MCF 10A (cell line): Measurements from ENCODE around the gene MGAT4A. TPM values are rescaled to one million over a fixed set of nuclear protein-coding genes. Genes with fewer than 3 reads are reported as not detected.

ENCODE experiments used
- BruUV-seq: library from RNA; stranded (reverse); fragments of 400-500 nt; replicated peaks from 2 replicates; lab custom pipeline; 2021; lab: Mats Ljungman, UMichigan
- CTCF ChIA-PET: fragments of 300-600 bp; sonication (Branson Sonifier 250); formaldehyde crosslinking; extraction: SDS; loops from one replicate; lab custom pipeline; 2021; ENCODE audit warnings: antibody characterized with exemption, inconsistent platforms; lab: Yijun Ruan, JAX
- POLR2A ChIA-PET: fragments of 300-600, 350-650 bp; sonication (Branson Sonifier 250); formaldehyde crosslinking; extraction: SDS; loops from one replicate; lab custom pipeline; 2020; ENCODE audit warnings: antibody characterized with exemption, inconsistent platforms; lab: Yijun Ruan, JAX
- DNase-seq: peaks from one replicate; pipeline ENCODE4 v3.0.0-alpha.2; 2018; ENCODE audit not compliant: unreplicated experiment
- H3K27ac Mint-ChIP-seq: one replicate; pipeline ENCODE4 v1.8.0; 2022; ENCODE audit warnings: mild to moderate bottlenecking, low read depth, mixed read lengths; ENCODE audit not compliant: unreplicated experiment
- H3K27me3 Mint-ChIP-seq: one replicate; pipeline ENCODE4 v1.8.0; 2022; ENCODE audit warnings: mixed read lengths; ENCODE audit not compliant: insufficient read depth, unreplicated experiment
- H3K36me3 Mint-ChIP-seq: one replicate; pipeline ENCODE4 v1.8.0; 2022; ENCODE audit warnings: mild to moderate bottlenecking, moderate library complexity, mixed read lengths; ENCODE audit not compliant: insufficient read depth, unreplicated experiment
- H3K4me1 Mint-ChIP-seq: one replicate; pipeline ENCODE4 v1.8.0; 2022; ENCODE audit warnings: mixed read lengths; ENCODE audit not compliant: insufficient read depth, unreplicated experiment
- H3K4me3 Mint-ChIP-seq: one replicate; pipeline ENCODE4 v1.8.0; 2022; ENCODE audit warnings: mild to moderate bottlenecking, moderate library complexity, mixed read lengths; ENCODE audit not compliant: unreplicated experiment
- H3K9me3 Mint-ChIP-seq: one replicate; pipeline ENCODE4 v1.8.0; 2022; ENCODE audit warnings: mixed read lengths; ENCODE audit not compliant: unreplicated experiment
- CTCF ChIP-seq: fragments of 200-600 bp; IDR thresholded peaks from one replicate; pipeline ENCODE4 v1.8.0; 2022; ENCODE audit warnings: antibody characterized with exemption, mild to moderate bottlenecking; ENCODE audit not compliant: unreplicated experiment
- intact Hi-C: fragments of 100-400 bp; cut with micrococcal nuclease; formaldehyde crosslinking; loops from 2 replicates; pipeline ENCODE4 v1.14.1; 2022
- total RNA-seq: library from RNA; stranded (reverse); gene quantifications from 2 replicates; pipeline ENCODE4 v1.2.3, GENCODE V29; 2022

MGAT4A gene
- total RNA-seq, 1 experiment from 2014 or later, result 3.7 TPM

- H3K27me3 Mint-ChIP-seq, result no peaks in the 10 kb centered on the region
- H3K4me3 Mint-ChIP-seq, result no peak overlapping the region
- no peak overlapping the region for H3K27ac Mint-ChIP-seq
Measured at GRCh38 chr2:98589489-98589888, 141.4 kb downstream of the MGAT4A start.

GRCh38 chr2:98588880-98589431 lies 142.0 kb downstream of the MGAT4A start:
- no peak for TF ChIP-seq CTCF
- intact Hi-C loops, result no loop called here
- H3K4me3 Mint-ChIP-seq, result no peak overlapping the region

More at GRCh38 chr2:98589489-98589888, 141.4 kb downstream of the MGAT4A start:
- Mint-ChIP-seq H3K36me3 (peaks cover 15% of the 10 kb centered on the region), H3K9me3 (no peaks in the 10 kb centered on the region), H3K4me1 (no peaks in the 10 kb centered on the region)
- no TSS peak for BruUV-seq
- CTCF ChIA-PET, result interaction anchor here (0.6 to 0.7 kb wide), 2 partner anchors 145 to 176 kb away, joined by 3 to 4 read pairs; partner anchors contain the start of gene INPP4A
- no peak for TF ChIP-seq CTCF
- intact Hi-C loops, result no loop called here
- POLR2A ChIA-PET, result no interaction called here
- DNase-seq, result no peak

DNA sequence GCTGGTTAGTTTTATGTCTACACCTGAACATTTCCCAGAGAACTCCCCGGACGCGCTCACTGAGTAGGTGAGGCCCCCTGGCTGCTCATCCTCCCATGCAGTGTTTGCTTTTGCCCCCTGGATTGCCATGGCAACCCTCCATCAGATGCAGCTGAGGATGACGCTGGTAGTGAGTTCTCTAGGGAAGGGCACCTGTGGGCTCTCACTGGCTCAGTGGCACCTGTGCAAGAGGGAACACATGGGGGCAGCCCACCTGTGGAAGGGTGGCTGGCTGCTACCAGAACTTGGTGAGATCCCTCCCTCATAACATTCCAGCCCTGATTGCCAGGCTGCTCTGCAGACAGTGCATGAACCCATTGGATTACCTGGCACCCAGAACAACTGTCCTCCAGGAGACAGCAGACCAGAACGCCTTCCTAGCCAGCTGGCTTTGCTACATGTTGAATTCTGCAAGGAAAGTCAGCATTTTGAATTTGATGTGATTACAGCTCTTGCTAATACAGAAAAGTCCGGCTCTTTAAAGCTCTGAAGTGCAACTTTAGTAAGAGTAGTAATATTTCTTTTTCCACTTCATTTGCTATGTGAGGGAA lies 144.3 kb downstream of the MGAT4A start:
- TF ChIP-seq CTCF, result no peak
- Mint-ChIP-seq H3K4me1 (no peaks in the 10 kb centered on the region), H3K4me3 (no peak overlapping the region), H3K27me3 (no peaks in the 10 kb centered on the region), H3K9me3 (no peaks in the 10 kb centered on the region), H3K36me3 (peaks cover 6% of the 10 kb centered on the region), H3K27ac (no peak overlapping the region)
- ChIA-PET POLR2A (no interaction called here), CTCF (interaction anchor here (0.6 to 1.5 kb wide), 2 partner anchors 18 to 173 kb away, joined by 3 to 4 read pairs; no protein-coding TSS in a partner anchor)
- intact Hi-C loops, result no loop called here
- no peak for DNase-seq
- BruUV-seq, result no TSS peak

More at GRCh38 chr2:98588880-98589431, 142.0 kb downstream of the MGAT4A start:
- H3K4me1 Mint-ChIP-seq, result no peaks in the 10 kb centered on the region
- CTCF ChIA-PET, result interaction anchor here (0.6 to 0.7 kb wide), 2 partner anchors 144 to 176 kb away, joined by 3 to 4 read pairs; partner anchors contain the start of gene INPP4A
- no peak overlapping the region for H3K27ac Mint-ChIP-seq
- POLR2A ChIA-PET, result no interaction called here
- no peaks in the 10 kb centered on the region for H3K9me3 Mint-ChIP-seq
- no peaks in the 10 kb centered on the region for H3K27me3 Mint-ChIP-seq
- DNase-seq, result no peak
- BruUV-seq, result no TSS peak
- peaks cover 13% of the 10 kb centered on the region for H3K36me3 Mint-ChIP-seq

DNA sequence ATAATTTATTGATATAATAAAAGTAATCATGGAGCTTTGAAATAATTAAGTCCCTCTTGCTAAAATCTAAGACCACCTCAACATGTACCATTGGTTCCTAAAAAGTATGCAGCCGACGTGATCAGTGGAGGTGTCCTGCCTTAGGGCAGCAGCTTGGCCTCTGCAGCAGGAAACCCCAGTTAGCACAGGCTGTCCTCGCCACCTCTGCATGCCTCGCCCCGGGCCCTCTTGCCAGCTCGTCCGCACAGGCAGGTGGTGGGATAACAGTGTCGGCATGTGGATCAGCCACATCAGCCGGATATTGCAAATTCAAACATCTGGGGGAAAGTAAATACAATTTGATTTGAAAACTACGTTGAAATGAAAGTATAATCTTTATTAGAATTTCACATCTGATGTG lies 145.5 kb downstream of the MGAT4A start:
- Mint-ChIP-seq H3K27me3 (no peaks in the 10 kb centered on the region), H3K4me1 (no peaks in the 10 kb centered on the region), H3K36me3 (peaks cover 6% of the 10 kb centered on the region), H3K27ac (no peak overlapping the region), H3K4me3 (no peak overlapping the region), H3K9me3 (no peaks in the 10 kb centered on the region)
- ChIA-PET POLR2A (no interaction called here), CTCF (interaction anchor here (0.6 to 1.5 kb wide), 3 partner anchors 17 to 754 kb away, joined by 3 to 7 read pairs (median 4); no protein-coding TSS in a partner anchor)
- intact Hi-C loops, result no loop called here
- BruUV-seq, result no TSS peak
- no peak for DNase-seq
- TF ChIP-seq CTCF, result no peak
